GM19452 (cell line): ENCODE data around the gene DOCK1.

Experiments
- ATAC-seq: cut with Tn5 transposase; IDR thresholded peaks from one replicate; pipeline ENCODE4 v1.9.1; 2021; ENCODE audit not compliant: unreplicated experiment

The DOCK1 gene

DNA sequence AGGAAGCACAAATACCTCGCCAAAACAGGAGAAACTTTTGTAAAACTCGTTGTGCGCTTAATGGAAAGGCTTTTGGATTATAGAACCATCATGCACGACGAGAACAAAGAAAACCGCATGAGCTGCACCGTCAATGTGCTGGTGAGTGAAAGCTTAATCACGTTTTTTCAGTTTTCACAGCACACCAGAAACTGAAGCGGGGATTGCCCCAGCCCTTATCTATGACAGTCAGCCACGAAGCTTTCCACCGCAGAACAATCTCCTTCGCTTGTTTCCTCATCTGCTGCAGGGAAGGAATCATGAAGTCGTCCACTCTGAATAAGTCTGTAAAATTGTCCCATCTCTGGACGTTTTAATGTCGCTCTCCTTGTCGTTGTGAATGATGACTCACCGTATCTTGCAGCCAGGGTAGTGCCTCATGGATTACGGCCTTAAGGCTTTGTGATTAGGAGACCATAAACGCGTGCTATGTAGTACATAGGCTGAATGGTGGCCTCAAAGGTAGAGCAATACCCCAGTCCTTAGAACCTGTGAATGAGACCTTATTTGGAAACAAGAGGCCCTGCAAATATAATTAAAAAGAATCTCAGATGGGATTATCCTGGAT, 468.9 kb downstream of the DOCK1 start:
- ATAC-seq, result no peak

DNA sequence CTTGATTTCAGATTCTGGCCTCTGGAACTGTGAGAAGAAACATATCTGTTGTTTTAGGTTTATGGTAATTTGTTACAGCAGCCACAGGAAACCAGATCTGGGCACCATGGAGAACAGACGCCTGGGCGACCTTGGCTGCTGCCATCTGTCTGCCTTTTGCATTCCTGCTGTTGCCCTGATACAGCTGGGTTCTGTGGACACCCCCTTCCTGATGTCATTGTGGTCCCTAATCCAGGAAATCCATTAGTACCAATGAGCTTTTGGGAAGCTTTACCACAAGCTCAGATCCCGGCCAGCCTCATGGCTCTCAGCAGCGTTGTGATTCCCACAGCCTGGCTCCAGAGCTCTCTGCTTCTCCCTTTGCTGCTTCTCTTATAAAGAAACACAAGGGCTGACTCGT, 469.7 kb downstream of the DOCK1 start:
- no peak for ATAC-seq

DNA sequence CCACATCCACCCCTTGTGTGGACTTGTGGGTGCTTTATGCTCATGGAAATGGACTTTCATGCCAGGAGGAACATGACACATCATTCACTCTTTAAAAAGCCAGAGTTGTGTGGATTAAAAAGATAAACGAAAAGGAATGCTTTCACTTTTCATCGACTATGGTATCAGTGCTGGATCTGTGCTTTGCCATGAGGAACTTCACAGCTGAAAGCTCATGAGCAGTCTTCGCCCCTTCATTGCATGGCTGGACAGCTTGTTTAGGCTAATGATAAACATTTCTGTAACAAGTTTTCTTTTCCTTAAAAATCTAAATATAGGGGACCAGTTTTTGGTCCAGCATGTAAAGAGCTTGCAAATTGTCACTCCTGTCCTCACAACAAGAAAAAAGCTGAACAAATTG, 470.2 kb downstream of the DOCK1 start:
- ATAC-seq, result no peak

DNA sequence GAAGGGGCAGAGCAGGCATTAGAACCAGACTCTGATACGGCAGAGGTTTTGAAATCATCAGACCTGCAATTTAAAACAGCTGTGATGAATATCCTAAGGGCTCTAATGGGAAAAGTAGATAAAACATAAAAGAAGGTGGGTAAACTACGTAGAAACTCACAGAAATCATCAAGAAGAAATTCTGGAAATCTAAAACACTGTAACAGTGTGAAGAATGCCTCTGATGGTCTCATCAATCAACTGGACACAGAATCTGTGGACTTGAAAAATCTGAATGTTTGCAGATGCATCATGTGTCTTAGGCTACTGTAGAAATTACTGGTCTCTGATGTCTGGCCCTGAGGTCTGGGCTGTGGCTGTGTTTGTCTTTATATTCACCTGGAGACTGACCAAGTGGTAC, 470.8 kb downstream of the DOCK1 start:
- no peak for ATAC-seq

GRCh38 chr10:127378628-127379027, 473.4 kb downstream of the DOCK1 start:
- no peak for ATAC-seq

GRCh38 chr10:127384532-127384931, 479.3 kb downstream of the DOCK1 start:
- no peak for ATAC-seq

DNA sequence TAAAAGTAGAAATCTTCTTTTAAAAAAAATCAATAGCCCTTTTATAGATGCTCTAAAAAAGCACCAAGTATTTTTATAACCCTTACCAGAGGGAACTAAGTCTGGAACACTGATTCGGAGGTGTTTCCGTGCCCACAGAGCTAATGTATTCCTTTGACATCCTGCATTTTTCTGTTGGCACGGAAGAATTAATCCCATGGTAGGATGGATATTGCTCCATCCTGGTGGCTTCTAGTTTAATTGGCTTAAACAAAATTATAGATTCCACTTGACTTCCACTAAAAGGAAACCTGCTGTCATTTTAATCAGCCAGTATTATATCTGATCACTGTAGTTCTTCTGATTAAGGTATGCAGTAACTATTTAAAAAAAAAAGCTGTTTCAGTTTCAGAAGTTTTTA, 479.8 kb downstream of the DOCK1 start:
- ATAC-seq, result no peak

DNA sequence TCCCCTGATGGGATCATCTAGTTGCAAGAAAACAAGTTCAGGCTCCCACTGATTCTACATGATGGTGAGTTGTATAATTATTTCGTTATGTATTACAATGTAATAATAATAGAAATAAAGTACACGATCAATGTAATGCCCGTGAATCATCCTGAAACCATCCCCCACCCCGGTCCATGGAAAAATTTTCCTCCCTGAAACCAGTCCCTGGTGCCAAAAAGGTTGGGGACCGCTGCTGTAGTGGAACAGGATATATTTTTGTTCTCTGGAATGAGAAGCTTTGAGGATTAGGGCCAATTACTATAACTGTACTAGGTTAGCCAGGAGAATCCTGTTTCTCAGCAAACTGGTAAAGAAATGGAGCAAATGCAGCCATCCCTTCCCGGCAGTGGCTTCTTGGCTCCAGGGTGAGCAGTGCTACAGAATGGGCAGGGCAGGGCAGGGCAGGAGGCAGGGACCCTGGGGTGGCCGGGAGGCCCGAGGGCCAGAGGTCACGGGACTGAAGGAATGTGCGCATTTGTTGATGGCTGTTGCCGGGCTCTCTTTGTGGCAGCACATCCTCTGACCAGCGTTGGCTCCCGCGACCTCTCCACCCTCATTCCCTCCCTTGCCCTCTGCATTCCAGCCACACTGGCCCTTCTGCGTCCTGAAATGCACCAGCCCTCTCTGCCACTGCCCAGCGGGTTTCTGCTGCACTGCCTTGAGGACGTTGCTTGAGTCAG, 481.5 kb downstream of the DOCK1 start:
- no peak for ATAC-seq

DNA sequence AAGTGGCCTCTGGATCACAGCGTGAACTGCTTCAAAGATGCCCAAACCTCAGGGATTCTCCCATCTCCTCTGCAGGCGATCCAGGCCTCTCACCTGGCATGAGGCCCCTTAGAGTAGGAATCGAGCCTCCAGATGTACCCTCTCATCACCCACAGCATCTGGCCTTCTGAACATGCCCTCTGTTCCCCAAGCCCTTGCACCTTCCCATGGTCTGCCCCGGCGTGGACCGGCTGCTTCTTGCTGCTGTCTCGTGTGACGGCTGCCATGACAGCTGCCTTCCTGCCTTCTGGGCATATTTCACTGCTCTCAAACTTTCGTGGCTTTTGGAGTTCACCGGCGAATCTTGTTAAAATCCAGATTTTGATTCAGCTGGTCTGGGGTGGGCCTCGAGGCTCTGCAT, 486.6 kb downstream of the DOCK1 start:
- ATAC-seq, result no peak

DNA sequence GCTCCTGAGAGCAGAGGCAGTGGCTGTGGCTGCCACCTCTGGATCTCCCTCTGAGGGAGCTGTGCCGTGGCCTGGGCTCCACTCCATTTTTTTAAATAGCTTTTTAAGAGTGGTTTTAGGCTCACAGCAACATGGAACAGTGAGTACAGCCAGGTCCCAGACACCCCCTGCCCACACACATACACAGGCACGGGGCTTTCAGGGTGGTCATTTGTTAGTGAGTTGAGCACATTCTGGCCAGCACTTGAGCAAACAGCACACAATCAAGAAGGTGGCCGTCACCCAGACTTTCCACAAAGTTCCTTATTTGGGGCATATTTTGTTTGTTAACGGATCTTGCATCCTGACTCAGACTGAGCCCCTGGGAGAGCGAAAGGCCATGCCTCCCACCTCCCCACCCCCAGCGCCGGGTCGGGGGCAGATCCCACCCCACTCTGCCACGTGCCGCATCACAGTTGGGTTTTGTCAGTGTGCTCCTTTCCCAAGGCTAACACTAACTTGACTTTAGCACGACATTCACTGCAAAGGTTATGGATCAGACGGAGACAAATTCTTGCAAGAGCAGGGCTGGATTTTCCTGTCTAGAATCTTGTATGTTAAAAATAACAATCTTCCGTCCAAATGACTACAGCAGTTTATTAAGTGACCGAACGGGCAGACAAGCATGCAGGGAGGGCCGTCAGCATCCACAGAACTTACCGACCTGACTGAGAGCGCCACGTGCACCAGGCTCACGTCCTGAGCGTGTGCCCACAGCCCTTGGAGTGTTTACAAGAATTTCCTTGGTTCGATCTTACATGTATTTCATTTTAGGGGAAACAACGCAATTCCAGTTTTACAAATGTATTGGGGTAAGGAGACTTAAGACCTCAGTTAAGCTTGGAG, 487.4 kb downstream of the DOCK1 start:
- no peak for ATAC-seq

DNA sequence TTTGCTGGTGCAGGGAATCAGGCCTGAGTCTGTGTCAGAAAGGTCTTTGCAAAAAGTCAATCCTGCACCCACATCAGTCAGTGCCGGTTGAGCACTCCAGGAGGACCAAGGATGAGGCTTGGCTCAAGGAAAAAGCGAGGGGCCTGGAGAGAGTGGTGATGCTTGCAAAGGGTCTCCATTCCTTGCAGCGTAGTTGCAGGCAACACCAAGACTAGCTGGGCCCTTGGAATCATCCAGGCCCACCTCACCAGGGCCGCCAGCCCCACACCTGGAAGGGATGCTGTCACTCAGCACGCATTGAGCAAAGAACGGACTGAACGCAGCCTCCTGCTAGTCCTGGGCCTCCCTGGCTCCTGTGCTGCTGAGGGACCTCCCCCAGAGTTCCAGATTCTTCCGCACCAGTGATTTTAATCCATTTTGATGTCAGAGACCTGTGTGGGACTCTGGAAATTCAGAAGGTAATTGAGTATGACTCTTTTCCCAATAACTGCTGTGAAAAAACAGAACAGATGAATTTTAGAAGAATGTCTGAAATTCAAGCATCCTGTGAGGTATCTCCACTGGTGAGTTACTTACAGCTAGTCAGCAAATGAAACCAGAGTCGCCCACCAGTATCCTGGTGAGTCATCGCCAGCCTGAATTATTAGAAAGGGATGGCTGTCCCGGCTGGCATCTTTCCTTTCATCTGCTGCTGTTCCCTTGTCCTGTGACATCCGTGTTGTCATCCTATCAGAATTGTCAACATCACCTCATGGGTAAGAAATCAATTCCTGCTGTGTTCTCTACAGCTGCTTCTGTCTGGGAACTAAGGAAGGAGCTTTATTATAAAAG, 493.1 kb downstream of the DOCK1 start:
- ATAC-seq, result no peak

DNA sequence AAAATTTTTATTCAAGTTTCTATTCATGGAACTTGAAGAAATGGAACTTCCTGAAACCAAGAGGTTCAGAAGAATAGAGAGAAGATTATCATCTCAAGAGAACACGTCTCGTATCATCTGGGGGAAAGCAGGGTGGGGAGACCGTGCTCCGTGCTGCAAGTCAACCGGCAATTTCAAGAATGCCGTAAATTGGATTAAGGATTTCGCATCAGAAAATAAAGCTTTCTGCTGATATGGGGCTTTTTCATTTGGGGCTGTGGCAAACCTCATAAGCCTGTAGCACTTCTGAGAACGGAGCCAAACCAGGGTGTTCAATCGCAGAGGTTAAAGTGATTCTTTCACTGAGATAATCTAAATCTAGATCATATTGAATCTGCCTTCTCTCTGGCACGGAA, 493.7 kb downstream of the DOCK1 start:
- ATAC-seq, result no peak

GRCh38 chr10:127399668-127400067, 494.4 kb downstream of the DOCK1 start:
- ATAC-seq, result no peak

DNA sequence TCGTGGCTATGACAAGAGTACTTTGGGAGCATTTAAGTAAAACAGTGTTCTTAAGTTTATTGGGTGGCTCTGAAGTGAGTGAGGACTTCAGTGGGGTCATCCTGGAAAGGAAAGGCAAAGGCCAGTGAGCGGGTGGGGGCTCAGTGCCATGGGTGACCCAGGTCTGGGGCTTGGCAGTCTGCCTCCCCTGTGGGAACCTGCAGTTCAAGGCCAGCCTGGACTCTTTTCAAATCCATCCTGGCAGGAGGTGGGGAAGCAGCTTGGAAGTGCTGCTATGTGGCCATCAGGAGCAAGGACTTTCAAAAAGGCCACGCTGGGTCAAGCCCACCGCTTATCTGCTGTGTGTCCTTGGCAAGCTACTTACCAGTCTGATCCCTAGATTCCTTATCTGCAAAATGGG, 495.0 kb downstream of the DOCK1 start:
- no peak for ATAC-seq

GRCh38 chr10:127402596-127403409, 497.6 kb downstream of the DOCK1 start:
- no peak for ATAC-seq

- no peak for ATAC-seq
Measured at GRCh38 chr10:127405221-127405620, 500.0 kb downstream of the DOCK1 start.

- no peak for ATAC-seq
Measured at GRCh38 chr10:127406018-127406550, 500.9 kb downstream of the DOCK1 start.

GRCh38 chr10:127407551-127407950, 502.3 kb downstream of the DOCK1 start:
- ATAC-seq, result no peak

DNA sequence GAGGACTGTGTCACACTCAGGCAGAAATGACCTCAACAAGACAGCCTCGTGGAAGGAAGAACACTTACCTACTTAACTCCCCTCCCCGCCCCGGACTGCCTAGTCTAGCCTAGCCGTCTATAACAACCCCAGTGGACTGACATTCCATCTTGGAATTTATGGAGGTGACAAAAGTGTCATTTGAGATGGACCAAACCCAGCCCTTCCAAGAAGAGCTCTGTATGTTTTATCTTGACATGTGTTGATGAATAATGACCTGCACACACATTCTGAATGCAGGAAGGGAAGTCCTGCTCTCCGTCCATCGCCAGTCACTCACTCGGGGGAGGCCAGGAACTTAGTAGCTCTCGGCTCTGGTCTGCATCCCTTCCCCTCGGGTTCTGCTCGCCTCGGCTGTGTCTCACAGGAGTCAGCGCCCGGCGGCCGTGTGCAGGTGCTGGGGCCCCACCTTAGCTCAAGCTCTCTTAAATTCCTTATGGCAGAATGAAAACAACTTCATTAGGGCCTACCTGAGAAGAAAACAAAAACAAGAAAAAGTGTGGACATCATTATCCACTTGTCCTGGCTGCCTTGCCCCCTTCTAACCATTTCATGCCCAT, 503.0 kb downstream of the DOCK1 start:
- no peak for ATAC-seq

GRCh38 chr10:127408733-127409132, 503.5 kb downstream of the DOCK1 start:
- ATAC-seq, result no peak
